HG03175 (cell line): ENCODE measurements around the gene PIK3C2B.
"Not testable (repeated sequence)": the region's sequence is repeated elsewhere in the genome, so short reads cannot be mapped to it uniquely, and the experiment has no call there.

Experiments
- ATAC-seq: cut with Tn5 transposase; IDR thresholded peaks from one replicate; pipeline ENCODE4 v1.9.1; 2021; ENCODE audit warnings: mild to moderate bottlenecking, moderate library complexity; ENCODE audit not compliant: unreplicated experiment

PIK3C2B gene

GRCh38 chr1:204494281-204495077 lies at the start of gene PIK3C2B:
TSS of gene PIK3C2B (minus strand) at chr1:204494805. CDS start at chr1:204469802, 25,003 bp downstream.
- peak; percentile 88 for ATAC-seq

DNA sequence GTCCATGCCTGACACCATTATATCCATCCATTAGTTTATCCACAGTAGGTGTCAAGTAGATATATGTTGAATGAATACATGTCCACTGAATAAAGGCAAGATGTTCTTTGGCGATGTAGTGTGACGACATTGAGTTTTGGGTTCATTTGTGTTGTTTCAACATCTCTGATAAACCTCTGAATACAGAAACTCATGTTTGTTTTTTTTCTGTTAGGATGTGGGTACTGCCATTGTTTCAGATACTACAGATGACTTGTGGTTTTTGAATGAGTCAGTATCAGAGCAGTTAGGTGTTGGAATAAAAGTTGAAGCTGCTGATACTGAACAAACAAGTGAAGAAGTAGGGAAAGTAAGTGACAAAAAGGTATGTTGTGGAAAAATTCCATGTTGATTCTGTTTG lies 49.7 kb upstream of the PIK3C2B start:
- no peak for ATAC-seq

- no peak for ATAC-seq
Observed at GRCh38 chr1:204541626-204542025, 47.0 kb upstream of the PIK3C2B start.

DNA sequence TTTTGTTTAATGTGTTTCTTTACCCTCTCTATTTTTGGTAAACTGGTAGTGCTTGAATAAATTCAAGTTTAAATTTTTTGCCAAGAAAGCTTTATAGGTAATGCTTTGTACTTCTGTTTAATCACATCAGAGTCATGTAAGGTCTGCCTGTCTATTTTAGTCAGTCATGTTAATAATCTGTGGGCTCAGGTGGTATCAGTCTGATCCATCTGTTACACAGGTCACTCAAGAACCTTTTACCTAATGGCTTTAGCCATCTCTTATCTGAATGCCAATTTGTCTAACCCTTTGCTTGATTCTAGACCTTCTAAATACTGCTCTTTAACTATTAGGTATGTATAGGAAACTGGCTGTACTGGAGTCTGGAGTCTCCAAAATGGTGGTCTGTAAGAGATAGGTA lies 38.2 kb upstream of the PIK3C2B start:
- no peak for ATAC-seq

DNA sequence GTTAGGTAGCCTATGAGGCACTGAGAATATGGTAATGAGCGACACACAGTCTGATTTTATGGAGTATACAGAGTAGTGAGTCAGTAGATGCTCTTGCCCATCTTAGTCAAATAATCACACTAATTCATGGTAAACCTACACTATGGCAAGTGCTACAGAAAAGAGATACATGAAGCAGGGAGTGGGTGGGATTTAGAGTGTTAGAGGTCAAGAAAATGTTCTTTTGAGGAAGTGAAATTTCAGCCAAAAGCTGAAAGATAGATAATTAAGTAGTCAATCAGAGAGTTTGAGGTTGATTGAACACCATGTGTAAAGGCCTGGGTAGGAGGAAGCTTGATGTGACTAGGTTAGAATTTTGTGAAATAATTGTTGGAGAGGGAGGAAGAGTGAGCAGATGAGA lies 36.3 kb upstream of the PIK3C2B start:
- ATAC-seq, result peak; percentile 91

- no peak for ATAC-seq
Observed at GRCh38 chr1:204529371-204529895, 34.8 kb upstream of the PIK3C2B start.

DNA sequence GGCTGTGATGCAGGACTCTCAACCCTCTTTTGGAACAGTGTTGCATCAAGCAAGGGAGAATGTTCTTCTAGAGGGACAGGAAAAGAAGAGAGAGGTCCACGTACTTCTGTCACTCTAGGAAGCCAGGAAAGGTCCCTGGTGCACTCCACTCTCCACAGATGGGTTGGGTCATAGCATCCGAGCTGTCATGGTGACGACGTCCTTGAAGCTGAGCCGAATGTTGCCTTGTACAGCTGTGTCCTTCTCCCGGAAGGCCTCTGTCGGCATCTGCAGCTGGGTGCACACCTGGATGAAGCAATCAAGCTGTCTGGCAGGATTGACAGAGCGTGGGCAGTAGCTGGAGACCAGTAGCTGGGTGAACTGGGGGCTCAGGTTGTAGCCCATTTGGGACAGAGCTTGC lies 34.1 kb upstream of the PIK3C2B start:
- ATAC-seq, result no peak

GRCh38 chr1:204528241-204528640 lies 33.6 kb upstream of the PIK3C2B start:
- no peak for ATAC-seq

DNA sequence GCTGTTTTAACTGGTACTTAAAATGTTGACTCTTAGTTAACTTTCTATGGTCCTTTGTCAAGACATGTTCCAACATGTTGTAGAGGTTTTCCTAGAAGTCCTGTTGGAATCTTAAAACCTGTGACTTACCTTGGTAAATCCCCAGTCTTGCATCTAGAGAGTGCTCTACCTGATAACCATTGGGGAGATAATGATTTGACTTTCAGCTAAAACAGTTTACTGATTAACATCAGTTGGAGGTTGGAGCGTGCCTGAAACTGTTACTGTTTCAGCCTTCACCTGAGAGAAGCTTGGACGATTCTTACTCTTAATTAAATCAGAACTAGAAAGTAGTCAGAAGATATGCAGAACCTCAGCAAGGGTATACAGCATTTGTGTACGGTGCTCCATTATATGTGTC lies 30.4 kb upstream of the PIK3C2B start:
- ATAC-seq, result peak; percentile 29

- ATAC-seq, result no peak
Observed at GRCh38 chr1:204523605-204524215, 29.1 kb upstream of the PIK3C2B start.

- ATAC-seq, result not testable (repeated sequence)
Observed at GRCh38 chr1:204521941-204522521, 27.4 kb upstream of the PIK3C2B start.

- ATAC-seq, result peak; percentile 64
Observed at GRCh38 chr1:204520834-204521709, 26.5 kb upstream of the PIK3C2B start.

- ATAC-seq, result not testable (repeated sequence)
Observed at GRCh38 chr1:204517382-204517781, 22.8 kb upstream of the PIK3C2B start.

DNA sequence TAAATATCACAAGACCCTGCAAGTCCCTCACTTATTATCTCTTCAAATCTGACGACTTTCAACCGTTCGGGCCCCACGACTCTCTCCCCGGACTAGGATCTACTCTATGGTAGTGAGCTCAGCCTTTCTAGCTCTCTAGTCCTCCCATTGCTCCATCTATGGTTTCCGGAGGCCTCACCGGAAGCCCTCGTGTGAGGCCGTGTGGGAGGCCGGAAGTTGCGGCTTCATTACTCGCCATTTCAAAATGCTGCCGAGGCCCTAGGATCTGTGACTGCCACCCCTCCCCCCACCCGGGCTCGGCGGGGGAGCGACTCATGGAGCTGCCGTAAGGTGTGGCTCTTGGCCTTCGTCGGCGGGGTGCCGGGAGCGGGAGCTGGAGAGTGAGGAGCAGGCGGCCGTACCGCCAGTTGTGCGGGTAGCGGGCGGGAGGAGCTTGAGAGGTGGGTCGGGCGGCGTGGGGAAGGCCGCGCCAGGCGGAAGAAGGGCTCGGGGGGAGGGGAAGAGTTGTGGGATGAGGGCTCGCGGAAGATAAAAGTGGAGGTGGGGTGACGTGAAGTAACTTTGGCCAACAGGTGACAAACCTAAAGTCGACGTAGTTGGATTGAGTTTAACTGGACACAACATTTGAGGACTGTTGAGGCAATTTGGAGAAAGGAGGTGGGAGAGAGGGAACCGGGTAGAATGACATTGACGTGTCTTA lies 21.7 kb upstream of the PIK3C2B start, which contains the start of gene MDM4:
Gene MDM4, plus strand, starts transcription at position 227 of the 700 bp plus-strand sequence. CDS start 9,113 bp downstream, outside the sequence.
- ATAC-seq, result peak; percentile 85

DNA sequence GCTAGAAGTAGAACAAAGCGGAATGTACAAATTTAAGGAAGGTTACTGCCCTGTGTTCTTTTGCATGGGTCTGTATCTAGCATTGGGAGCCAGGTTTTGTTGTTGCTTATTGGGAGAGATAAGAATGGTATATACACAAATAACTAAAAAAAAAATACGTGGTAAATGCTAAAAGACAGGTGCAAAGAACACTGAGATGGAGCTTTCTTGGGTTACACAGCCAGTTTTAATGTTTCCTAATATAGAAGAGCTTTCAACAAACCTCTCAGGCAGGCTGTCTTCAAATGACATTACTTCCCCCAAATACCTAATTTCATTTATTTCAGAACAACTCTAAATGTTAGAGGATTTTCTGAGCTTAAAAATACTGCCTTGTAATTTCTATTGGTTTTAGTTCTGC lies 20.2 kb upstream of the PIK3C2B start:
- no peak for ATAC-seq

GRCh38 chr1:204513117-204513716 lies 18.6 kb upstream of the PIK3C2B start:
- ATAC-seq, result peak; percentile 34

DNA sequence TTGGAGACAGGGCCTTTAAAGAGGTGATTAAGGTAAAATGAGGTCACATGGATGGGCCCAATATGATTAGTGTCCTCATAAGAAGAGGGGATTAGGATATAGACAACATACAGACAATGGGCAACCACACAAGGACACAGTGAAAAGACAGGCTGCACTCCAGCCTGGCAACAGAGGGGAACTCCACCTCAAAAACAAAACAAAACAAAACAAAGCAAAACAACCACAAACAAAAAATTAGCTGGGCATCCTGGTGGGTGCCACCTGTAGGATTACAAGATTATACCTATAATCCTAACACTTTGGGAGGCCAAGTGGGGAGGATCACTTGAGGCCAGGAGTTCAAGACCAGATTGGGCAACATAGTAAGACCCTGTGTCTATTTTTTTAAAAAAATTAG lies 16.8 kb upstream of the PIK3C2B start:
- ATAC-seq, result no peak

DNA sequence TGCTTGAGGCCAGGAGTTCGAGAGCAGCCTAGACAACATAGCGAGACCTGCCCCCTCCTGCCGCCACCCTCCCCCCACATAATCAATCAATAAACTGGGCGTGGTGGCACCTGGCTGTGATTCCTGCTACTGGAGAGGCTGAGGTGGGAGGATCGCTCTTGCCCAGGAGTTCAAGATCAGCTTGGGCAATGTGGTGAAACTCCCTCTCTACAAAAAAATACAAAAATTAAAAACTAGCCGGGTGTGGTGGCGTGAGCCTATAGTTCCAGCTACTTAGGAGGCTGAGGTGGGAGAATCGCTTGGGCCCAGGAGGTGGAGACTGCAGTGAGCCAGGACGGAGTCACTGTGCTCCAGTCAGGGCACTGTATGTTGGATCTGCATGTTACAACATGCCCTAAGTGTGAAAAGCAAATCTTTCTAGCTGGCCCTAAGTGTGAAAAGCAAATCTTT lies 14.6 kb upstream of the PIK3C2B start:
- ATAC-seq, result no peak

GRCh38 chr1:204507317-204508105 lies 12.9 kb upstream of the PIK3C2B start:
- ATAC-seq, result peak; percentile 19
